Tibial nerve (tissue), 4 donors: ENCODE measurements around the gene SLC12A8. TPM values are rescaled to one million over a fixed set of nuclear protein-coding genes. Genes with fewer than 3 reads are reported as not detected.

ENCODE experiments used
- DNase-seq, 2 donors: peaks; one replicate each; pipeline ENCODE4 v3.0.0-alpha.2; 2019; ENCODE audit warnings: low spot score in 2 of 2
- H3K27ac ChIP-seq, 4 donors: fragments of 200-600 bp; sonication (generic) in 3 of 4; one replicate each; pipeline ENCODE4 v1.5.1; 2017 to 2019; ENCODE audit warnings: mild to moderate bottlenecking in 1 of 4
- H3K27me3 ChIP-seq, 2 donors: fragments of 200-600 bp; sonication (generic) in 1 of 2; one replicate each; pipeline versions ENCODE4 v1.5.1 to v1.6.0; 2017 to 2019
- H3K36me3 ChIP-seq, 3 donors: fragments of 200-600 bp; sonication (generic); one replicate each; pipeline ENCODE4 v1.5.1; 2018 to 2019
- H3K4me1 ChIP-seq, 4 donors: fragments of 200-600 bp; sonication (generic) in 3 of 4; one replicate each; pipeline ENCODE4 v1.5.1; 2017 to 2019
- H3K4me3 ChIP-seq, 4 donors: fragments of 200-600 bp; sonication (generic) in 3 of 4; one replicate each; pipeline ENCODE4 v1.5.1; 2017 to 2019; ENCODE audit warnings: mild to moderate bottlenecking in 1 of 4, moderate library complexity in 1 of 4
- H3K9me3 ChIP-seq, 4 donors: fragments of 200-600 bp; sonication (generic) in 3 of 4; one replicate each; pipeline ENCODE4 v1.5.1; 2017 to 2019
- EP300 ChIP-seq, 2 donors: sonication (generic); formaldehyde crosslinking; IDR thresholded peaks; one replicate each; pipeline ENCODE4 v1.6.1; 2017; ENCODE audit warnings: antibody characterized with exemption in 2 of 2, mild to moderate bottlenecking in 1 of 2
- POLR2A ChIP-seq, 2 donors: fragments of 450-650 bp; IDR thresholded peaks; one replicate each; pipeline ENCODE4 v1.6.1; 2017; ENCODE audit warnings: antibody characterized with exemption in 2 of 2, mild to moderate bottlenecking in 2 of 2, moderate library complexity in 2 of 2
- WGBS, 2 donors: methylation state at CpG; one replicate each; pipeline ENCODE4 v1.1.5; 2018; 5-methylcytosine and 5-hydroxymethylcytosine counted together
- total RNA-seq, 4 donors: library from RNA; depleted of rRNA; stranded (reverse); fragments of >200 nt; gene quantifications; one replicate each; pipeline ENCODE4 v1.1.0, GENCODE V29; 2016
- TF ChIP-seq, protein P1 (sequence below), 5 experiments: fragments of 200-600 bp in 3 of 5; fragments of 450-650 bp in 2 of 5; sonication (generic) in 3 of 5; IDR thresholded peaks; one replicate each; pipeline ENCODE4 v1.5.1; 2016 to 2019; ENCODE audit warnings: antibody characterized with exemption in 5 of 5, mild to moderate bottlenecking in 3 of 5, moderate library complexity in 2 of 5

The SLC12A8 gene
- total RNA-seq, 4 donors from 2014 or later, result 0.42 to 1.5 (median 0.84) TPM

DNA sequence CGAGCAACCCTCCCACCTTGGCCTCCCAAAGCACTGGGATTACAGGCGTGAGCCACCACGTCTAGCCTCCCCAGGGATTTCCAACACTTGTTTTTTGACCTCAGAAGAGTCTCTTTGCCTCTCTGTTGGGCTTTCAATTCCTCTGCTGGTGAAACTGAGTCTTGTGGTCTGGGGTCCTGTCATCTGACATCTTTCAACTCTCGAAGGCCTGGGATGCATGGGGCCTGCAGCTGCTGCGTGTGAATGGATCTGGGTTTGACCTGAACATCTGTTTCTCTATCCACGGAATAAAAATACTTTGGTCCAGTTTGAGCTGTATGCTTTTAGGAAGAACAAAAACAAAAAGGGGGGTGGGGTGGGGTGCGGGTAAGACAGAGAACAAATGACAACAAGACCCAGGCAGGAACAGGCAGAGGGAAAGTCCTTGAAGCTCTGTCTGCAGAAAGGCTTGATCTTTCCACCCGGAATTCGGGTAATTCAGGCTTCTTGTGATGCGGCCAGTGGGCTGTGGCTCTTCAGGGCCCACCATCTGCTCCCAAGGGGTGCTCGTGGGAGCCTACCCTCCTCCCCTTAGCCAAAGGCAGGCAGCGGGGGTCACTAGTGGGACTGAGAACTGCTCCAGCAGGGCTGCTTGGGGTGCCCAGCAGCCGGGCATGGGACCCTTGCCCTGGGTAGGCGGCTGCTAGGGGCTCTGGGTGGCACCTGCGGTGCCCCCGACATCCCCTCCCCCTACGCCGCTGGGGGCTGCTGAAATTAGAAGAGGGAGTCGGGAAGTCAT, 71.5 kb downstream of the SLC12A8 start:
- Histone ChIP-seq H3K9me3 (no peaks in the 10 kb centered on the region), H3K4me1 (peaks cover 0 to 75% (median 20%) of the 10 kb centered on the region in 4 donors), H3K36me3 (no peaks in the 10 kb centered on the region), H3K4me3 (peak overlapping the region; percentile 27 to 52 (median 36)), H3K27ac (peak overlapping the region; percentile 2 to 69 (median 42)), H3K27me3 (no peaks in the 10 kb centered on the region)
- DNase-seq, result no peak
- TF ChIP-seq, protein P1, sequence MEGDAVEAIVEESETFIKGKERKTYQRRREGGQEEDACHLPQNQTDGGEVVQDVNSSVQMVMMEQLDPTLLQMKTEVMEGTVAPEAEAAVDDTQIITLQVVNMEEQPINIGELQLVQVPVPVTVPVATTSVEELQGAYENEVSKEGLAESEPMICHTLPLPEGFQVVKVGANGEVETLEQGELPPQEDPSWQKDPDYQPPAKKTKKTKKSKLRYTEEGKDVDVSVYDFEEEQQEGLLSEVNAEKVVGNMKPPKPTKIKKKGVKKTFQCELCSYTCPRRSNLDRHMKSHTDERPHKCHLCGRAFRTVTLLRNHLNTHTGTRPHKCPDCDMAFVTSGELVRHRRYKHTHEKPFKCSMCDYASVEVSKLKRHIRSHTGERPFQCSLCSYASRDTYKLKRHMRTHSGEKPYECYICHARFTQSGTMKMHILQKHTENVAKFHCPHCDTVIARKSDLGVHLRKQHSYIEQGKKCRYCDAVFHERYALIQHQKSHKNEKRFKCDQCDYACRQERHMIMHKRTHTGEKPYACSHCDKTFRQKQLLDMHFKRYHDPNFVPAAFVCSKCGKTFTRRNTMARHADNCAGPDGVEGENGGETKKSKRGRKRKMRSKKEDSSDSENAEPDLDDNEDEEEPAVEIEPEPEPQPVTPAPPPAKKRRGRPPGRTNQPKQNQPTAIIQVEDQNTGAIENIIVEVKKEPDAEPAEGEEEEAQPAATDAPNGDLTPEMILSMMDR (IDR thresholded peaks at IDR 0.05), result no peak
- TF ChIP-seq EP300 (IDR thresholded peaks at IDR 0.05), result no peak
- WGBS, 2 donors, result 45 to 52% methylated on average over 15 to 19 of the region's 19 CpGs

DNA sequence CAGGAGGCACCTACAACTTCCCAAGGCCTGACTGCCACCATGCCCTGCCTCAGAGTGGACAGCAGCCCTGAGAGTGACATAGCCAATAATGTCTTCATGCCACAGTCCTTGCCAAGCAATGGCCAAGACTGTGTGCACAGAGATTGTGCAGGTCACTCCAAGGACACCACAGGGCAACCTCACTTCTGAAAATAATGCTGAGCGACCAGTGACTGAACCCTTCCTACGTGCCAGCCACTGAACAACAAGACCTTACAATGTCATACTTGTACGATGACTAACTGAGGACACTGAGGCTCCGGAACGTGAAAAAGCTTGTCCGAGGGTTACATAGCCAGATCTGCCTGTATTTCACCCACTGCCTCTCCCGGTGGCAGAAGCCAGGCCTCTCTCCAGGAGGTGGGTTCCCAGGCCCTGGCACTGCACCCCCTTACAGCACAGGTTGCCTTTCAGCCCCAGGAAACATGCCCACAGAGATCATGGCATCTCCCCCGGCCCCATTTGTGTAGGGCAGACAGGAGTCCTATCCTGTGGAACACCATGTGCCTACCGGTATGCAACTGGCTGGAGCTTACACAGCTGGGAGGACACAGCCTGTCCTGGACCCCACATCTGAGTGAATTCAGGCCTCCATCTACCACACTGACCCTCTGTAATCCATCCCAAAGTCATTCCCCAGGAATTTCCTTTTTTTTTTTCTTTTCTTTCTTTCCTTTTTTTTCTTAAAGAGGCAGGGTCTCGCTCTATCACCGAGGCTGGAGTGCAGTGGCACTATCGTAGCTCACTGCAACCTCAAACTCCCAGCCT, 72.3 kb downstream of the SLC12A8 start:
- TF ChIP-seq, protein P1 (IDR thresholded peaks at IDR 0.05), result no peak
- no peak for TF ChIP-seq EP300 (IDR thresholded peaks at IDR 0.05)
- no peak for TF ChIP-seq POLR2A (IDR thresholded peaks at IDR 0.05)
- H3K9me3 ChIP-seq, result no peaks in the 10 kb centered on the region
- WGBS, 2 donors, result 71 to 88% methylated on average over 10 to 11 of the region's 12 CpGs
- DNase-seq, result no peak
- H3K36me3 ChIP-seq, result no peaks in the 10 kb centered on the region
- H3K4me1 ChIP-seq, result peaks cover 0 to 76% (median 20%) of the 10 kb centered on the region in 4 donors
- H3K4me3 ChIP-seq, result no peak overlapping the region
- peak overlapping the region in 2 of 4 donors; percentile 16 to 61 for H3K27ac ChIP-seq
- H3K27me3 ChIP-seq, result no peaks in the 10 kb centered on the region

DNA sequence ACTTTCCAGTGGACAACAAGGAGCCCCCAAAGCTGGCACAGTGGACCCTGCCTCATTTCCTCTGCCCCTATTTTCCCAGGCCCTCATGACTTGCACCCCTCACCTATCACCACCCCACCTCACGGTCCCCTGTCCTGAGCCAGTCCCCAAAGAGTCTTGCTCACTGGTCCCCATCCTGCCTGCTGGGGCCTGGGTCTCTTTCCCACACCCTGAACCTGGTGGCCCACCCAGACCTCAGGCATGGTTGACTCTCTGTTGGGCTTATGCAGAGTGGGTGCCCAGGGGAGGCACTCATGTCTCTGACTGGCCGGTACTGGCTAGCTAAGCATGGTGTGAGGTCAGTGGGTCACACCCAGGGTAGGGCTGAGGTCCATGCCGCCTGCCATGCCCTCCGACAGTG, 73.2 kb downstream of the SLC12A8 start:
- WGBS, 2 donors, result 99 to 100% methylated on average over 4 of the region's 4 CpGs
- Histone ChIP-seq H3K9me3 (no peaks in the 10 kb centered on the region), H3K27me3 (no peaks in the 10 kb centered on the region), H3K4me3 (no peak overlapping the region), H3K36me3 (no peaks in the 10 kb centered on the region), H3K4me1 (peaks cover 0 to 67% (median 18%) of the 10 kb centered on the region in 4 donors), H3K27ac (no peak overlapping the region)
- no peak for DNase-seq
- TF ChIP-seq POLR2A (IDR thresholded peaks at IDR 0.05) (no peak), EP300 (IDR thresholded peaks at IDR 0.05) (no peak)
- TF ChIP-seq, protein P1 (IDR thresholded peaks at IDR 0.05), result no peak

DNA sequence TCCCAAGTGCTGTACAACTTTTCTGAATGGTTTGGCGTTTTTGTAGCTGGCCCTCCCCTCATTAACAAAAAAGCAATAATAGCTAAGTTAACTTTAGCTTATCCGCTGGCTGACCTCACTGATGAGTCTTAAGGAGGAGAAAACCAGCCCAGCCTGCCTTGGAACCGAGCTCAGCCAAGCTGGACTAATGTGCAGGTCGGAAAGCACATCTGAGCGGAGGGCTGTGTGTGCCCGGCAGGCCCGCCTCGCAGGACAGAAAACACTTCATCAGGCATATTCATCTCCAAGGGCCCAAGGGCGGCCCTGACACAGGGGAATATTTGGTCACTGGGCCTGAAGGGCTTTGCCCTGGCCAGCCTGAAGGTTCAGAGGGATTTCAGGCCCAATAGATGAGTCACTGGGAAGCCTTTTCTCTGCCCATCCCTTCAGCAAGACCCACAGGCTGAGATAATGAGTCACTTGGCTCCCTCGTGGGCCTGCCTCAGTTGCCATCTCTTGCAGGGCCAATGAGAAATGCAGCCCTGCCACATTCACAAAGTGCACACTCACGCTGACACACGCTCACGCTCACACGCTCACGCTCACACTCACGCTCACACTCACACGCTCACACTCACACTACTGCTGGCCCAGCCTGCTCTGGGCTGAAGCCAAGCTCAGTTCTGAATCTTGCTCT, 75.1 kb downstream of the SLC12A8 start:
- DNase-seq, result no peak
- Histone ChIP-seq H3K27ac (peak overlapping the region in 3 of 4 donors; percentile 18 to 42 (median 38)), H3K9me3 (no peaks in the 10 kb centered on the region), H3K36me3 (no peaks in the 10 kb centered on the region), H3K27me3 (no peaks in the 10 kb centered on the region), H3K4me1 (peaks cover 0 to 48% (median 8%) of the 10 kb centered on the region in 4 donors), H3K4me3 (no peak overlapping the region)
- TF ChIP-seq POLR2A (IDR thresholded peaks at IDR 0.05) (no peak), EP300 (IDR thresholded peaks at IDR 0.05) (no peak)
- TF ChIP-seq, protein P1 (IDR thresholded peaks at IDR 0.05), result no peak
- WGBS, 2 donors, result 66% methylated on average over 17 of the region's 17 CpGs
